AG08395 (cell line): ENCODE data around the gene PLEKHH3.

ENCODE experiments used
- DNase-seq: peaks from one replicate; pipeline ENCODE4 v3.0.0; 2012; ENCODE audit warnings: mixed read lengths, low spot score

Gene PLEKHH3, protein sequence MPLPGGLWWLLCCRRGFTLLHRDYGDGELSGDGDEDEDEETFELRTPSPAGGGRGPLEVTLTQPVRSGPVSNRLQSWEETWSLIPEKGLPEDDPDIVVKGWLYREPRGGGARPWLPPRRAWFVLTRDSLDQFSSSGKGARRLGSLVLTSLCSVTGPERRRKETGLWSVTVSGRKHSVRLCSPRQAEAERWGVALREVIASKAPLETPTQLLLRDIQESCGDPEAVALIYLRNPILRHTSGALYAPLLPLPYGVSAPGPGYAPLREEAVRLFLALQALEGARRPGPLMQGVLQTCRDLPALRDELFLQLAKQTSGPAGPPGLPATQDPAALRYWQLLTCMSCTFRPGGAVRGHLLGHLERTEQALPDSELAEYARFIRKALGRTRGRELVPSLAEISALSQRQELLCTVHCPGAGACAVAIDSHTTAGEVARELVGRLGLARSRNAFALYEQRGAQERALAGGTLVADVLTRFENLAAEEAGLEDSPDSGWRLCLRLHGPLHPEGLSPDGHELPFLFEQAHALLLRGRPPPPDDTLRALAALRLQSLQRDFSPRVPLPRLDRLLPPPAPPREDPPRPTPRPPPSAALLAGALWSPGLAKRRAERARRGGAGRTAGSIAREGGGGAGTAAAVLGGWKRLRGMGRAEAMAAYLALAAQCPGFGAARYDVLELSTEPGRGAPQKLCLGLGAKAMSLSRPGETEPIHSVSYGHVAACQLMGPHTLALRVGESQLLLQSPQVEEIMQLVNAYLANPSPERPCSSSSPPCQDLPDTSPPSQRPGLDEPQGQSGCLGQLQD

DNA sequence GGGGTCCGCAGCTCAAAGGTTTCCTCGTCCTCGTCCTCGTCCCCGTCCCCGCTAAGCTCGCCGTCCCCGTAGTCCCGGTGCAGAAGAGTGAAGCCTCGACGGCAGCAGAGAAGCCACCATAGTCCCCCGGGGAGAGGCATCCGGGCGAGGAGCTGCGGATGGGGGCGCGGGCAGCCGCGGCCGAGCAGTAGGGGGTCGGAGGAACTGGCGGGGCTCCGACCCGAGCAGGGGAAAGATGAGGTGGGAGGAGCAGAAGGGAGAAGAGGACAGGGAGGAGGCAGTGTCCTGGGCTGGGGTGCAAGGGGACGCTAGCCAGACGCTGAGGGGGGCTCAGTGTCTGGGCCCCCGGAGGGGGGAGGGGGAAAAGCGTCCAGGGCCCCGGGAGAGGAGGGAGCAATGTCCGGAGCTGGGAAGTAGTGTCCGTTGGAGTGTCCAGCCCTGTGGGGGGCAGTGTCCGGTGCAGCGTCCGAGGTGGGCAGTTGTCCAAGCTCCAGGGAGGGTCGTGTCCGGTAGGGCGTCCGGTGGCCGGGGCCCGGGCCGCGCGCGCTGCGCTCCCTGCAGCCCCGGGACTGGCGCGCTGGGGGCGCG is at the start of gene PLEKHH3:
Gene PLEKHH3 (minus strand): TSS at position 571 of the 588 bp plus-strand sequence. CDS start 431 bp downstream, at position 140.
- DNase-seq, result no peak

DNA sequence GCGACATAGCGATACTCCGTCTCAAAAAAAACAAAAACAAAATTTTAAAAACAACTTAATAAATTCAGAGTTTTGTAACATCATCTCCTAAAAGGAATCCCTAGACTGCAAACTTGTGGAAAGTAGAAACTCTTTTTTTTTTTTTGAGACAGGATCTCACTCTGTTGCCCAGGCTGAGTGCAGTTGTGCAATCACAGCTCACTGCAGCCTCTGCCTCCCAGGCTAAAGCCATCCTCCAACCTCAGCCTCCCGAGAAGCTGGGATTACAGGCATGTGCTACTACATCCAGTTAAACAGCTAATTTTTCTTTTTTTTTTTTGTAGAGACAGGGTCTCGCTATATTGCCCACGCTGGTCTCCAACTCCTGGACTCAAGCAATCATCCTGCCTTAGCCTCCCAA is 48.3 kb upstream of the PLEKHH3 start:
- DNase-seq, result no peak

DNA sequence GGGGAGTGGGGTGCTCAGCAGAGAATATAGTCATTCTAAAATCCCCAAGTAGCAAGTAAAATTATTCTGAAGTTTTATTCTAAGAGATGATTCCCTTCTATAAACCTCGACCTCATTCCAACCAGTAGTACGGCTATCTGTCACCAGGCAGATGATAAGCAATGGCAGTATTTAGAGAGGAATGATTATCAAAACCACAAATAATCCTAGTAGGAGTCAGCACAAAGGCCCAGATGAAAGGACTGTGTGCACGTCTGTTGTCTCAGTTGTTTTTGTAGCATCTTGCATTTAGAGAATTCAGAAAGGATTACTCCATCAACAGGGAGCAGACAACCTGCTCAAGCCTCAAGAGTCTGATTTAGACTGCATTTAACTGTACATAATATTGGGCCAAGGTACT is 46.8 kb upstream of the PLEKHH3 start:
- no peak for DNase-seq

DNA sequence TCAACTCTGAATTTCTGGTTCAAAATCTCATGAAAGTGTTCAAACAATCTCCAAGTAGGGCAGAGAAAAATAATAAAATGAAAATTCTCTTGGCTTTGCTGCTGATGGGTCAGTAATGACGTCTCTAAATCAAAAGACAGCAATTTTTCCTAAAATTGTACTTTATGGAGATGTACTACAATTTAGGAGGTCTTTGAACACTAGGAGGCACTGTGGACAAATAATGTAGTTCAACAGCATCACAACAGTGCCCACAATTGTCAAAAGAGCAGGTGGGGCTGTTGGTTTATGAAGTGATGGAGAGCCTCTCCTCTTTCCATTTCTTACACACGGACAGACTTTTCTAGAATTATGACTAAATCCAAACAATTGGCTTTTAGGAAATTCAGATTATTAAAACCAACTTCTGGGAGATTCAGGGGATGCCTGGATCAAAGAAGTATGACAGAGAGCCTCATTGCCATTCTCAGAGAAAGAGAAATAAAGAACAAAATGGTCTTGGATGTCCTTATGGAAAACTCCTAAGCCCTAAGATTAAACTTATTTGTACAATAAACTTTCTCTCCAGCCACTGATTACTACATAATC is 44.3 kb upstream of the PLEKHH3 start:
- peak; percentile 72 for DNase-seq

DNA sequence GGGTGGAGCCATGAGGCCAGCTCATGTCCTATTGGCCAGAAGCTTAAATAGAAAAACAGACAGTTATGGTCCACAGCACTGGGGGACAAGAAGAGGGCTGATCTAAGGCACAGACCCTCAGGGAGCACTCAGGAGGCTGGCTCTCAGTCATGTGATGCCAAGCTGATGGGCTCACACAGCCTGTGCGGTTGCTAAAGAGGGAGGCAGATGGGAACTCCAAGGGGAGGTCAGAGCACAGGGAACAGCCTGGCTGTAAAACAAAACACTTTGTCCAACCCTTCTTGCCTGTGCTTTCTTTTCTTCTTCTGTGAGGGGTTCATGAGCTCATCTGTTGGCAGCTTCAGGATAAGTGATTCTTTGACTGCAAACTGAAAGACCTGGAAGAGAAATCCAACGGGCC is 32.8 kb upstream of the PLEKHH3 start:
- DNase-seq, result no peak

DNA sequence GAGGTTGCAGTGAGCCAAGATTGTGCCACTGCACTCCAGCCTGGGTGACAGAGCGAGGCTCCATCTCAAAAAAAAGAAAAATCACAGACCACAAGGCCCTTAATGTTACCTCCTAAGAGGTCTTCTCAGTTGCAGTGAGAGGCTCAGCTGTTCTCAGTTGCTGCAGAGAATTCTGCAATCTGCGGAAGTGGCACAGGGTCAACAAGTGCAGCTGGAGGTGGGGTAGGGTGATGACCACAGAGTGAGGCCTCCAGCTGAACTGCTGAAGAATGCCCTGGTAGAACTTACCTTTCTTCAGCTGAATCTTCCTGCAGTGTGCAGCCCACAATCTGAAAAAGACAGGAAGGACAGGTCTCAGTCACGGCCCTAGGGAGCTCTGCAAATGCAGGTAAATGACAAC is 31.8 kb upstream of the PLEKHH3 start:
- no peak for DNase-seq

DNA sequence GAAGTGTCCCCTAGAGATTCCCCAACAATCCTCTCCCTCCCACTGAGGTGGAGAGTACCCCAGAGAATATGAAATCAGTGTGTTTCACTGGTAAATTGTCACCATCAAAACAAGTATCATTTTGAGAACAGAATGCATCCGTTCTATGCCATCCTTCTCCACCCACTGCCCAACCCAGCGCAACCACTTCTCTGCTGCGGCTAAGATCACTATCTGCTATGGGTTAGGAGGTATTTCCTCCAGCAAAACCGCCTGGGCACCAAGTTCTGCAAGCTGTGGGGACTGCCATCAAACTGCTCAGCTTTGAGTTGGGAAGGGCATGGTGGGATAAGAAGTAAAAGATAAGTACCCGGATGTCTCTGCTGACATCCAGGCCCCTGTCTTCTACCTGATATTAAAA is 29.9 kb upstream of the PLEKHH3 start:
- no peak for DNase-seq

DNA sequence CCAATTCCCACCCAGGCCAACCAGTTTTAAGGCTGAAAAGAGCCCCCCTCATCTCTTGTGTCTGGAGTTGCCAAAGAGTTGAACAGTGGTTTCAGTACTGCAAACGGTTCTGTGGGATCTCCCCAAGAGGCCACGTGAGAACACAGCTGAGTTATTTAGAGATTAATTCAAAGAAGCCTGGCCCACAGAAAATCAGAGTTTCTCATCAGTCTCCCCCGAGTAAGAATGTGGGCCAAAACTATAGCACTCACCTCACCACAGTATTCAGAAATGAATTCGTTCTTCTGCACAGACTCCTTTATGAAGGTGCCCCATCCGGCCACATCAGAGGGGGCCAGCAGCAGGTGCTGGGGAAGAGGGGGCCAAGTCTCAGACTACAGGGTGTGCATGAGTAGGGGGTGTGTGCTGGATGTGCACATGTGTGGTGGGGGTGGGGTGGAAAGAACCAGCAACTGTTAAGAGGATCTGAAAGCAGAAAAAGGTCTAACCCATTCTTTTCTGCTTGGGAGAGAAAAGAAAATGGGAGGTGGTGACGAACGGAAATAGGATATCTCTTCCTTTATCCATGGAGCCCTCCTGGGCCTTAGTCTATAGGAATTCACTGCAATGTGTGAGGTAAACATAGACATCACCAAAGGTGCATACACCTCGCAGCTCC is 28.2 kb upstream of the PLEKHH3 start:
- DNase-seq, result no peak

DNA sequence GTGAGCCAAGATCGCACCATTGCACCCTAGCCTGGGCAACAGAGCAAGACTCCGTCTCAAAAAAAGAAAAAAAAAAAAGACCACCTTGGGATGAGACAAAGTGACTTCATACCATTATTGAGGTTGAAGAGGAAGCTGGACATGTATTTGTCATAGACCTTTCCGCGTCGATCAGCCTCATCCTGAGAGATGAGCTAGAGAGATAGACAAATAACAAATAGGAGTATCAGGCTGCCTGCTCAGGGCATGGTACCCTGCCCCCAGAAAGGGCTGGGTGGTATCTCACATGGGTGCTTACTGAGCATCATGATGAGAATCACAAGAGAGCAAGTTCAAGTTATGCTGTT is 27.7 kb upstream of the PLEKHH3 start:
- no peak for DNase-seq

DNA sequence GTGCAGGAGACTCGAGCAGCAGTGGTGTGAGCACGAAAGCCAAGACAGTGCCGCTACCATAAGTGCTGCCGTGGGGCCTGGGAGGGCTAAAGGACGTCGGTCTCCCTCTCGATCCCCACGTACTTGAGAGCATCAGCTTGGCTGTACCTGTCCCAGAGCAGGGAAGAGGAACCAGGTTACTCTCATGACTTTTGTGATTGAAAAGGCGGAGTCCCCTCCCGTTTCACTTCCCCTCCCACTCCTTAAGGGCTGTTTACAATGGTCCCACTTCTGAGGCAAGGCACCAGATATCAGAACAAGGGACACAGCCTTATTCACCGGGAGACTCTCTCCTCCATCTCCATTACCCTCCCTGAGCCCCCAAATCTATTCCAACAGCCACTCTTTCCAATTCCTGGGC is 25.7 kb upstream of the PLEKHH3 start:
- no peak for DNase-seq

DNA sequence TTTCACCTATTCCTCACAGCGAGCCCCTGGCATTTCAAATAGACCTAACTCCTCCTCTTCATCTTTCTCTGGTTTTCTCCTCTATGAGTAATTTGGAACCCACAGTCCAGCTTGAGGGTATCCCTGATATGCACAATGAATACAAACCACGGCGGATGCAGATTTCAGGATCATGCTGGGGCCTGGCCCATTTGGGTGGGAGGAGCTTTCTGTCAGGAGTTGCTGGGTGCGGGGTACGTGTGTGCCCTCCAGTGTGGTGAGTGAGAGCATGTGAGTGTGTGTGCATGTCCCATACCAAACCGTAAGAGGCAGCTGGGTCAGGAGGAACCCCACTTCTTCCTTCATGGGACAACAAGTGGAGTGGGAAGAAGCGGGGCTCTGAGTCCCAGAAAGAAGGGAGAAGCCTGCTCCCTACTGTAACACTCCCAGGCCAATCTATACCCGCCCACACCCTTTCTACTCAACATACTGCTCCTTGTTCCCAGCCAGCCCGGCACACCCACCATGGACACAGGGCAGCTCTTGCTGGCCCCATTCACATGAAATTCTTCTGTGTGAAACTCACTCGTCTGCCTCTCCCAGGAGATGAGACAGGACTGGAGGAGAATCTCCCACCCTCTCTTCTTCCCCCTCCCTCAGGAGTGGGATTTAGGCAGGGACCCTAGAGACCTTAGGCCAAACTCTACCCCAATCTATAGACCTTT is 23.9 kb upstream of the PLEKHH3 start:
- DNase-seq, result no peak

DNA sequence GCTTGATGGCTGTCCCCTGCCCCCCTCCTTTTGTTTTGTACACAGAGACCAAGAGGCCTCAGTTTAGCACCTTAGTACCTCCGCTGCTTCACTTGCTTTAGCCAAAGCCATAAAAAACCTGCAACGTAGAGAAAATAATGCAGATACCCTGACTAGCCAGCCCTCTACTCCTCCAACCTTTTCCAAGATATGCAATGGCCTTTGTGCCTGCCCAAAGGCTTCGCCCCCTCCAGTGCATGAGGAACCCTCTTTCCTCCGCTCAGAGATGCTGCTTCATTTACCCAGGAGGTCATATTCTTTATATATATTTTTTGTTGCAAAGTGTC is 22.6 kb upstream of the PLEKHH3 start:
- no peak for DNase-seq

DNA sequence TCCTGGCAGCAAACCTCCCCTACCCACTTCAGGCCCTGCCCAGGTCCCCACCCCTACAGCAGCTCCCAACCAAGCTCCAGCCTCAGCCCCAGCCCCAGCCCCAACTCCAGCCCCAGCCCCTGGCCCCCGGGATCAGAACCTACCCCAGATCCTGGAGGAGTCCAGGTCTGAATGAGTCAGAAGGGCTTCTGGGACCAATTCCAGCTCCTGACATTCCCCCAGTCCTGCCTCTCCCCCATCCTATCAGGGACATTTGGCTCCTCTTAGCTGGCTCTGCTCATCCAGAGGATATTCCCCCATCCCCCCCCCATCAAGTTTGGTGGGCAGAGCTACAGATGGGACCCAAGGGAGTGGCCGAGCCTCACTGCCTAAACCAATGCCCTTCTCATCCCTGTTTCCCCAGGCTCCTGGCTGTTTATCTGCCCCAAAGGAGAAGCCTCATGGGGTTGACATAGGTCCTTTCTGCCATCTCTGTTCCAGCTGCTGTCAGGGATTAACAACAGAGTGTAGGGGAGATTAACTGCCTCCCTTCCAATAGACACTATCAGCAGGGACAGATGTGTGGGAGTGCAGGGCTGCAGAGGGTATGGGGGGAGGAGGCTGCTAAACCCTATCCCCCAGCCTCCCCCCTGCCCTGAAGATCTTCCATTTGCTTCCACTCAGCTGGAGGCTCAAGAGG is 22.1 kb upstream of the PLEKHH3 start:
- peak; percentile 95 for DNase-seq

DNA sequence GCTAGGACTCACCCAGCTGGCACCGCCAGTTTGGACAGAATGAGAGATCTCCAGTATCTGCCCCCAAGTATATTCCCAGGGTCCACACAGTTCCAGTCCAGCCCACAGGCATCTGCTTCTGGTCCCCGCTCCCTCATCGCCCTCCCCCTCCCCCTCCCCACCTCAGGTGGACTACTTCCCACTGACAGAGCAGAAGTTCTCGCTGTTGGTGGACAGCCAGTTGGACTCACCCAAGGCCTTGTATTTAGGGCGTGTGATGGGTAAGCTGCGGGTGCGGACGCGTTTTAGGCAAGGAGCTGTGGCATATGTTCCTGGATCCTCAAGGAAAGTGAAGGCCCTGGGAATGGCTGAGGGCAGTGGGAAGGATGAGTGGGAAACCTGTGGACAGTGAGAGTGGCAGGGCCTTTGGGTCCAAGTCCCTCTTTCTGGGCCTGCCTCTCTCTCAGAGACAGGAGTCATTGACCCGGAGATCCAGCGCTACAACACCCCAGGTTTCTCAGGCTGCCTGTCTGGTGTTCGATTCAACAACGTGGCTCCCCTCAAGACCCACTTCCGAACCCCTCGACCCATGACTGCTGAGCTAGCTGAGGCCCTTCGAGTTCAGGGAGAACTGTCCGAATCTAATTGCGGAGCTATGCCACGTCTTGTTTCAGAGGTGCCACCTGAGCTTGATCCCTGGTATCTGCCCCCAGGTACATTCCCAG is 20.5 kb upstream of the PLEKHH3 start:
- no peak for DNase-seq

DNA sequence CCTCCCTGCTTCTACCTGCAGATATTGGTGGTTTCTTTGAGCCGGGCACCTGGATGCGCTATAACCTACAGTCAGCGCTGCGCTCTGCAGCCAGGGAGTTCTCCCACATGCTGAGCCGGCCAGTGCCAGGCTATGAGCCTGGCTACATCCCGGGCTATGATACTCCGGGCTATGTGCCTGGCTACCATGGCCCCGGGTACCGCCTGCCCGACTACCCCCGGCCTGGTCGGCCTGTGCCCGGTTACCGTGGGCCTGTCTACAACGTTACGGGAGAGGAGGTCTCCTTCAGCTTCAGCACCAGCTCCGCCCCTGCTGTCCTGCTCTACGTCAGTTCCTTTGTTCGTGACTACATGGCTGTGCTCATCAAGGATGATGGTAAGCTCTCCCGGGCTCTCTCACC is 18.7 kb upstream of the PLEKHH3 start:
- no peak for DNase-seq

DNA sequence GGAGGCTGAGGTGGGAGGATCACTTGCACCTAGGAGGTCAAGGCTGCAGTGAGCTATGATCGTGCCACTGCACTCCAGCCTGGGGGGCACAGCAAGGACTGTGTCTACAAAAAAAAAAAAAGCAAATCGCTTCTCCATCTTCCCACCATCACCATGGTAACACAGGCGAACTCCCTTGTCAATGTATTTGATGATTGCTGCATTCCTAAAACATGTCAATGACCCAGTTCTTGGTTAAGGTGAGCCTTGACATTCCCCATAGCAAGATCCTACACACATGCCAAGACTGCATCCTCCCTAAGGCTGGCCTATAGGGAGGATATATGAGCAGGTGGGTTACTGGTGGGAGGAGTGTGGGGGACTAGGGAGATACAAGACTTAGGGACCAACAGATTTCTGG is 17.7 kb upstream of the PLEKHH3 start:
- DNase-seq, result no peak

DNA sequence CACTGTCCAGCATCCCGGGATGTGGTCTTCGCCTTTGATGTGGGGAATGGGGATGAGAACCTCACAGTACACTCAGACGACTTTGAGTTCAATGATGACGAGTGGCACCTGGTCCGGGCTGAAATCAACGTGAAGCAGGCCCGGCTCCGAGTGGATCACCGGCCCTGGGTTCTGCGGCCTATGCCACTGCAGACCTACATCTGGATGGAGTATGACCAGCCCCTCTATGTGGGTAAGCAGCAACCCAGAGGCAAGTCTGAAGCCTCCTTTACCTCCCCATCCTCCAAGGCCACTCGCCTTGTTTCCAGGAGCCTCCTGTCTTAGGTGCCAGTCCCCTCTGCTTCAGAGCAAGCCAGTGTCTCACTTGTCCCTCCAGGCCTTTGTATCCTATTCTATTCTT is 15.7 kb upstream of the PLEKHH3 start:
- no peak for DNase-seq

DNA sequence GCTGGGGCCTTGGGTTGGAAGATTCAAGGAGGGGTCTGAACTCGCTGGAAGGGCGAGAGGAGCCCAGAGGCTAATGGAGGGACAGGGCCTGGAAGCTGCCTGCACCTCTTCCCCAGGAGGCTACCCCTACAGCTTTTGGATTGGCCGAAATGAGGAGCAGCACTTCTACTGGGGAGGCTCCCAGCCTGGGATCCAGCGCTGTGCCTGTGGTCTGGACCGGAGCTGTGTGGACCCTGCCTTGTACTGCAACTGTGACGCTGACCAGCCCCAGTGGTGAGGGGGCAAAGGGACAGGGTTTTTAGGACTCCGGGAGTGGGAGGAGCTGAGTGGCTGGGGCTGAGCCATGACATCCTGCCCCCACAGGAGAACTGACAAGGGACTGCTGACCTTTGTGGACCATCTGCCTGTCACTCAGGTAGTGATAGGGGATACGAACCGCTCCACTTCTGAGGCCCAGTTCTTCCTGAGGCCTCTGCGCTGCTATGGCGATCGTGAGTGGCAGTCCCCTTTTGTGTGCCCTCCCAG is 14.3 kb upstream of the PLEKHH3 start:
- no peak for DNase-seq

DNA sequence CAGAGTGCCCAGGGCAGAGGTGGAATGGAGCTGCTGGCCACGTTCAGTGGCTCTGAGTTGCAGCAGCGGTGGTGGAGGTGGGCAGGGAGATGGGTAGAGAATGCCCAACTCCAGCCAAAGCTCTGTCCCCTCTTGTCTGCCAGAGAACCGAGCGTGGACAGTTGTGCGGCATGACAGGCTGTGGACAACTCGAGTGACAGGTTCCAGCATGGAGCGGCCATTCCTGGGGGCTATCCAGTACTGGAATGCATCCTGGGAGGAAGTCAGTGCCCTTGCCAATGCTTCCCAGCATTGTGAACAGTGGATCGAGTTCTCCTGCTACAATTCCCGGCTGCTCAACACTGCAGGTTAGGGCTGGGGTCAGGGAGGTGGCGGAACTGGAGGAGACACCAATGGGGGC is 13.8 kb upstream of the PLEKHH3 start:
- no peak for DNase-seq

DNA sequence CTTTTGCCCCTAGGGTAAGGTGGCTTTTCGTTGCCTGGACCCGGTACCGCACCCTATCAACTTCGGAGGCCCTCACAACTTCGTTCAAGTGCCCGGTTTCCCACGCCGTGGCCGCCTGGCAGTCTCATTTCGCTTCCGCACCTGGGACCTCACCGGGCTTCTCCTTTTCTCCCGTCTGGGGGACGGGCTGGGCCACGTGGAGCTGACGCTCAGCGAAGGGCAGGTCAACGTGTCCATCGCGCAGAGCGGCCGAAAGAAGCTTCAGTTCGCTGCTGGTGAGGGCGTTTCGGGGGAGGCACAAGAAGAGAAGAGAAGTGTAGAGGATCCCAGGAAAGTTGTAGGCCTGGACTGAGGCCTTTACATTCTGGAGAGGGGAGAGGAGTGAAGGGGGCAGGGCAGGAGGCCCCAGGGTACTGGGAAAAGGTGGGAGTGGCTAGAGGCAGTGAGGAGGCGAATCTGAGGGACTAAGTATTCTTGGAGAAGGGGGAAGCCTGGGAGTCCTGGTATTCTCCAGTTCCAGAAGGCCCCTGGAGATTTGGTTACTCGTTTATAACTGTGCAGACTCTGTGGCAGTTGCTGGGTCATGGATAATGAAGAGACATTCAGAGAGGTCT is 11.0 kb upstream of the PLEKHH3 start:
- no peak for DNase-seq
